Gastrocnemius medialis (tissue), 4 donors: Measurements from ENCODE around the gene ST8SIA3.

Experiments
- POLR2A ChIP-seq, 2 donors: fragments of 450-650 bp; IDR thresholded peaks; one replicate each; pipeline ENCODE4 v1.6.1; 2017; ENCODE audit warnings: antibody characterized with exemption in 2 of 2, mild to moderate bottlenecking in 2 of 2, moderate library complexity in 2 of 2
- TF ChIP-seq, protein P1 (sequence below), 5 experiments: fragments of 450-650 bp in 3 of 5; fragments of 200-600 bp in 2 of 5; sonication (generic) in 2 of 5; IDR thresholded peaks in 4 of 5; conservative IDR thresholded peaks in 1 of 5; 1 replicate in 4 of 5; 2 replicates in 1 of 5; pipeline ENCODE4 v1.5.1; 2016 to 2019; ENCODE audit warnings: antibody characterized with exemption in 5 of 5, mild to moderate bottlenecking in 3 of 5, moderate library complexity in 3 of 5

DNA sequence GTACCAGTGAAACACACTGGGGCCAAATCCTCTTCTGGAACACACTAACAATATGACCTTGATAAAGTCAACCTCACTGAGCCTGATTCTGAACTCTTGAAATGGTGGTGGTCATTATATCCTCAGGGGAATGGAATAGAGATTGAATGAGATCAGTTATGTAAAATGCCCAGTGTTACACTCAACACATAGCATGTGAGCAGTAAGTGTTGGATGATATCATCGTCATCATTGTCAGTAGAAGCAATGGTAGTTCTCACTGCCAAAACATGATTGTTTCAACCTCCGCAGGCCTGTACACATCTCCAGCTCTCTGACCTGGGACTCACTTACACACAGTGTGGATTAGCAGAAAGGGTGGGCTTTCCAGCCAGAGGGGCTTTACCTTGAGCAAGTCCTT lies 5.5 kb upstream of the ST8SIA3 start:
- no peak for TF ChIP-seq POLR2A (IDR thresholded peaks at IDR 0.05)
- TF ChIP-seq, protein P1, sequence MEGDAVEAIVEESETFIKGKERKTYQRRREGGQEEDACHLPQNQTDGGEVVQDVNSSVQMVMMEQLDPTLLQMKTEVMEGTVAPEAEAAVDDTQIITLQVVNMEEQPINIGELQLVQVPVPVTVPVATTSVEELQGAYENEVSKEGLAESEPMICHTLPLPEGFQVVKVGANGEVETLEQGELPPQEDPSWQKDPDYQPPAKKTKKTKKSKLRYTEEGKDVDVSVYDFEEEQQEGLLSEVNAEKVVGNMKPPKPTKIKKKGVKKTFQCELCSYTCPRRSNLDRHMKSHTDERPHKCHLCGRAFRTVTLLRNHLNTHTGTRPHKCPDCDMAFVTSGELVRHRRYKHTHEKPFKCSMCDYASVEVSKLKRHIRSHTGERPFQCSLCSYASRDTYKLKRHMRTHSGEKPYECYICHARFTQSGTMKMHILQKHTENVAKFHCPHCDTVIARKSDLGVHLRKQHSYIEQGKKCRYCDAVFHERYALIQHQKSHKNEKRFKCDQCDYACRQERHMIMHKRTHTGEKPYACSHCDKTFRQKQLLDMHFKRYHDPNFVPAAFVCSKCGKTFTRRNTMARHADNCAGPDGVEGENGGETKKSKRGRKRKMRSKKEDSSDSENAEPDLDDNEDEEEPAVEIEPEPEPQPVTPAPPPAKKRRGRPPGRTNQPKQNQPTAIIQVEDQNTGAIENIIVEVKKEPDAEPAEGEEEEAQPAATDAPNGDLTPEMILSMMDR (IDR thresholded peaks at IDR 0.05 in 4 of 5, conservative IDR thresholded peaks at IDR 0.05 in 1 of 5): no peak
